Activated CD4-positive, alpha-beta T cell treated with anti-CD3 and anti-CD28 coated beads, Interleukin-2, amount 50 U/mL, for 16 hours (primary cell): ENCODE data around the gene INA.
"Not testable (repeated sequence)": the region's sequence is repeated elsewhere in the genome, so short reads cannot be mapped to it uniquely, and the experiment has no call there.

Experiments
- DNase-seq: peaks from one replicate; pipeline ENCODE4 v3.0.0-alpha.2; 2020

The INA gene

DNA sequence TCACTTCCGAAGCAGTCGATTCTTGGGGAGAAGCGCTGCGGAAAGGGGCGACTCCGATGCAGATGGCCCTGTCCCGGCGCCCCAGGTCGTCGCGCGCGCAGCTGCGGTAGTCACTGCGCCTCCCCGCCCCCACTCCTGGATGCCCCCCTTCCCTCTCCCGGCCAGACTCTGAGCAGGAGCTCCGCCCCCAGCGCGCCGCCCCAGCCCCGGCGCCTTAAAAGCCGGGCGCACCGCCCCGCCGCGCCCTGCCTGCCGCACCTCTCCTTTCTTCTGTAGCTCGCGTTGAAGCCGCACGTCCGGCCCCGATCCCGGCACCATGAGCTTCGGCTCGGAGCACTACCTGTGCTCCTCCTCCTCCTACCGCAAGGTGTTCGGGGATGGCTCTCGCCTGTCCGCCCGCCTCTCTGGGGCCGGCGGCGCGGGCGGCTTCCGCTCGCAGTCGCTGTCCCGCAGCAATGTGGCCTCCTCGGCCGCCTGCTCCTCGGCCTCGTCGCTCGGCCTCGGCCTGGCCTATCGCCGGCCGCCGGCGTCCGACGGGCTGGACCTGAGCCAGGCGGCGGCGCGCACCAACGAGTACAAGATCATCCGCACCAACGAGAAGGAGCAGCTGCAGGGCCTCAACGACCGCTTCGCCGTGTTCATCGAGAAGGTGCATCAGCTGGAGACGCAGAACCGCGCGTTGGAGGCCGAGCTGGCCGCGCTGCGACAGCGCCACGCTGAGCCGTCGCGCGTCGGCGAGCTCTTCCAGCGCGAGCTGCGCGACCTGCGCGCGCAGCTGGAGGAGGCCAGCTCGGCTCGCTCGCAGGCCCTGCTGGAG is at the start of gene INA:
INA (plus strand) TSS at position 243 of the 817 bp plus-strand sequence; CDS start at position 317, 74 bp downstream.
- DNase-seq = peak; percentile 44

DNA sequence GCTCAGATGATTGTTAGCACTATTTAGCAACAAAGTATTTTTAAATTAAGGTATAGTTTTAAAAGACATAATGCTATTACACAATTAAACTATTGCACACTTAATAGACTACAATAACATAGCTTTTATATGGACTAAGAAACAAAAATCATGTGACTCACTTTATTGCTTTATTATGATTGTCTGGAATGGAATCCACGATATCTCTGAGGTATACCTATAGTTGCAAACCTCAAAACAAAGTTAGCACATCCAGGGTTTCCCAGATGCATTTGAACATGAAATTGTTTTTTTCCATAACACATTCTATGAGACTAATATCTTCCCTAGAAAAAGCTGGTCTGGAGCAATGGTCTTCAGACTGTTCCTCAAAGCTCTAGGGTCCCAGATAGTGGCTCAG is 49.5 kb upstream of the INA start:
- no peak for DNase-seq

DNA sequence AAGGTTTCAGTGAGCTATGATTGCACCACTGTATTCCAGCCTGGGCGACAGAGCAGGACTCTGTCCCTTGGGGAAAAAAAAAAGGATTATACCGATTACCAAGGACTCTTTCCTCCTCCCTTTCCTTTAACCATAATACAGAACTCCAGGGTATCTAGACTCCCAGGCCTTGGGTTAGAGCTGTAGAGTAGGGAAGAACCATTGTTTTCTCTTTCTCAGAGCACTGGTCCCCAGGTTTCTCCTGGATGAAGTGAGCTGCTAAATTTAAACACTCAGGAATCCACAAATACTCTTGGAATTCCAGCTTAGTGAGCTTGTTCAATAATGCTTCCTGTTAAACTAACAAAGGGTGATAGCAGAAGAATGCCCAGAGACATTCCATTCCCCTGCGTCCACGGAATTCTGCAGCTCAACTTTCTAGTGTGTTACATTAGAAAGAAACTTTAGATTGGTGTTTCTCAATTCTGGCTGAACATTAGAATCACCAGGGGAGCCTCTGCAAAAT is 45.8 kb upstream of the INA start:
- DNase-seq = no peak

DNA sequence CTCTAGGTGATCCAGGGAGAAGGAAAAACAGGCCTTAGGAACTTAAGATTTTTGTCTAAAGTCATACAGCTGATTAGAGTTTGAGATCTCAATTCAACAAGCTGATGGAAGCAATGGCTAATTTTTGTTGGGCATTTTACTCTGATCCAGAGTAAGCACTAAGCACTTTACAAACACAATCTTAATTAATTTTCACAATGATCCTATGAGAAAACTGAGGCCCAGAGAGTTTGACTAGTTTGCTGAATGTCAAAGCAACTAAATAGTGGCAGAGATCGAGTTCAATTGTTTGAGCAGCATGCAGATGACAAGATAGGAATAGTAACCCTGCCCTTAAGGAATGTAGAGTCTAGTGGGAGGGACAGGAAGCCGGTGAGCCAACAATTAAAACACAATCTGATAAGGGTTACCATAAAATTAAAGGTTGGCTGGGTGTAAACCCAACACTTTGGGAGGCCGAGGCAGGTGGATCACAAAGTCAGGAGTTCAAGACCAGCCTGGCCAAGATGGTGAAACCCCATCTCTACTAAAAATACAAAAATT is 44.7 kb upstream of the INA start:
- DNase-seq = no peak

DNA sequence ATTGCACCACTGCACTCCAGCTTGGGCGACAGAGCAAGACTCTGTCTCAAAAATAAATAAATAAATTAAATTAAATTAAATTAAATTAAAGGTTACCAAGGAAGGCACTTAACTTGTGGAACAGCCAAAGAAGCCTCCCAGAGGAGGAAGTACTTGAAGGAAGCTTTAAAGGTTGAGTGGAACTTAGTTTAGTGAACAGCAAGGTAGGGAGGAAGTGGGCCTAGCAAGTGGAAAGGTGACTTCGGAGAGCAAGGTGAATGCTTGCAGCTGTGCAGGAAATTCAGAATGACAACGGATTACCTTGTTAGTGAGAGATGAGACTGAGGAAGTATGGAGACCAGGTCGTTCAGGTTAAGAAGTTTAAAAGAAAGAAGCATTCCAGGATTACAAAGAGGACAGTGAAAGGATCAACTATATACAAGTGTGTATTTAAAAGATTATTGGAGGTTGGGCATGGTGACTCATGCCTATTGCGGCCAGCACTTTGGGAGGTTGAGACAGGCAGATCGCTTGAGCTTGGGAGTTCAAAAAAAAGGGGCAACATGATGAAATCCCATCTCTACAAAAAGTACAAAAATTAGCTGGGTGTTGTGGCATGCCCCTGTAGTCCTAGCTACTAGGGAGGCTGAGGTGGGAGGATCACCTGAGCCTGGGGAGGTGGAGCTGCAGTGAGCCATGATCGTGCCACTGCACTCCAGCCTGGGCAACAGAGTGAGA is 44.0 kb upstream of the INA start:
- DNase-seq = no peak

DNA sequence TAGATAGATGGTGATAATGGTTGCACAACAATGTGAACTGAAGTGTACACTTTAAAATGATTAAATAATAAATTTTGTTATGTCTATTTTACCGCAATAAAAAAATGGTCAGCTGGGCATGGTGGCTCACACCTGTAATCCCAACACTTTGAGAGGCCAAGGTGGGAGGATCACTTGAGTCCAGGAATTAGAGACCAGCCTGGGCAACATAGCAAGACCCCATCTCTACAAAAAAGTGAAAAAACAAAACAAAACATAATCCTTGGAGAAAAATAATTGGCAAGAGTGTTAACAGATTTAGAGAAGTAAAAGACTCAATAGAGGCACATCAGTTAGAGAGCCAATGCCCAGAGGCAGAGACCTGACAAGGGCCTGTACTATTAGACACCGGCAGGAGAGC is 41.2 kb upstream of the INA start:
- DNase-seq = no peak

DNA sequence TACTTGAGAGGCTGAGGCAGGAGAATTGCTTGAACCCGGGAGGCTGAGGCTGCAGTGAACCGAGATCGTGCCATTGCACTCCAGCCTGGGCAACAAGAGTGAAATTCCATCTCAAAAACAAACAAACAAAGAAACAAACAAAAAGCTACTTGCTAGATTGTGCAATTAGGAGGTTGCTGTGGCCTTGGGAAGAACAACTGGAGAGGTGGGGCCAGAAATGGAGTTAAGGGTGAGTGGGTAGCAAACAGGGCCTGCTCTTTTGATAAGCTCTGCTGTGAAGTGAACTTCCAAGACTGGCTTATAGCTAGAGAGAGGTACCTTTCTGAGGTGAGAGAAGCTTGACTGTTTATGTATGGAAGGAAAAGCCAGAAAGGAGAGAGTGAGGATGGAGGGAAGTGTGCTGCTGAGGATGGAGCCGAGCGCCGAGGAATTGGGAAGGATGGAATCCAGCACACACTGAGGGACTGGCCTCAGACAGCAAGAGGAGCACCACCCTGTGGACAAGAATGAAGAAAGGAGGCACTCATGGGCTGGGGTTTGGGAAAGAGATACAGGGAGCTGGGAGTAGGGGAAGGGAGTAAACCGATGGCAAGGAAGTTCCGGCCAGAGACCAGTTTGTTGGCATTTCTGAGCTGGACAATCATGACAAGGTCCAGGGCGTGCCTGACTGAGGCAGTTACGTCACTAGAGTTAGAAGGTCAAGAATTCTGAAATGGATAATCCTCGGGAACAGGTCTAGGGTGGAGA is 38.3 kb upstream of the INA start:
- no peak for DNase-seq

DNA sequence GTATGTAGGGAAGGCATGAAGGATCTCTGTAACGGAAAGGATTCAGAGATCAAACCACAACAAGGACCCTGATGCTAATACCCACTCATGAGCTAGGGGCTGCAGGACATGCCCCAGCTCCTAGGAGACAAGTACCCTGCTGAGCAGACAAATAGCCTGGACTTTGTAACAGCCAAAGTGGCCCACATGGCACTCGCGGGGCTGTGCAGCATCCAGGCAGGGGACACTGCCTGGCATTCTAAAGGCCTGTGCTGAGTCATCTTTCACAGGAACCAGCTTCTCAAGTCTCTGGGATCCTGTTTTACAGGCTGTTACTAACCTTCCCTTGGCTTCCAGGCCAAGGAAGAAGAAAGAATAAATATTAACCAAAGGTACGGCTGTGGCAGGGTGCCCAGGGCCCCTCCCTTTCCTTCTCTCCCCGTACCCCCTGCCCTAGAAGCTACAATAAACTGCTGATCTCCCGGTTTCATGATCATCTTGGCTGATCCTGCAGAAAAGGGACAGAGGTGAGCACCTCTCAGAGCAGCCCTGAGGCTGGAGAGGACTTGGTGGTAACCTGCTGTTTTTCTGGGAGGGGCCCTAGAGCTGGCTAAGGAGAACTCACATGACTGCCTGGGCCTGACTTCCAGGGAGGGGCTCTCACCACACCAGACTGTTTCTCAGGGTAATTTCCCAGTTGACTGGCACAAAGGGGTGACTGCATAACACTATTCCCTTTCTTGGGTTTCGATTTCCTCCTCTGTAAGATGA is 35.5 kb upstream of the INA start:
- no peak for DNase-seq

DNA sequence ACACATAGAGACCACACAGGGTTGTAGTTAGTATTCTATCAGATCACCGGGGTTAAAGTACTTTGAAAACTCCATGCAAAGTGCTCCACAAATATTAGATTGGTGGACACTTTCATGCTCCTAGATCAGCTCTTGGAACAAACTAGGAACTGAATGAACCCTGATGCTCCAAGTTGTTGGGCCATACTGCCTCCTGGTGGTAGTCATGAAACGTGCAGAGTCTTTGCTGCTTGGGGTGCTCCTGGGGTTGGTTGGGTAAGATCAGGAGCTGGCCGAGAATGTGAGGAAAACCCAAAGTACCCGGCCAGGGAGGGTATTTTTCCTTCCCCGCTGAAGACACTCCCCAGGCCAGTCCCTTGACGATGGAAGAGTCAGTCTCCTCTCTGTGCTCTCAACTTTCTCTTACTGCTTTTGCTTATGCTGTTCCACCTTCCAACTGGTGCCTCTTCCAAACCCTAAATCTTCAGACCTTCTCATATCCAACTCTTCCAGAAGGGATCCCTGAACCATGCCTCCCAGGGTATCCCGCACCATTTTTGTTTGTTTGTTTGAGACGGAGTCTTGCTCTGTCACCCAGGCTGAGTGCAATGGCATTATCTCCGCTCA is 32.2 kb upstream of the INA start:
- peak; percentile 70 for DNase-seq

DNA sequence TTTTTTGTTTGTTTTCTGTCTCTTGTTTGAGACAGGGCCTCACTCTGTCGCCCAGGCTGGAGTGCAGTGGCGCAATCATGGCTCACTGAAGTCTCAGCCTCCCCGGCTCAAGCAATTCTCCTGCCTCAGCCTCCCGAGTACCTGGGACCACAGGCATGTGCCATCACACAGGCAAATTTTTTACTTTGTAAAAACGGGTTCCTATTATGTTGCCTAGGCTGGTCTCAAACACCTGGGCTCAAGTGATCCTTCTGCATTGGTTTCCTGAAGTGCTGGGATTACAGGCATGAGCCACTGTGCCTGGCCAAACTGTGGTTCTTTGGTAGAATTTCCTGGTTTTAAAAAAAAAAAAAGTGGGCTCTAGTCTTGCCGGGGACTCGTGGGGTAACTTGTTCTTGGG is 31.4 kb upstream of the INA start, which contains the start of gene RPEL1:
RPEL1 (plus strand) TSS at position 301 of the 400 bp plus-strand sequence. CDS start 110 bp downstream, outside the sequence.
- not testable (repeated sequence) for DNase-seq

DNA sequence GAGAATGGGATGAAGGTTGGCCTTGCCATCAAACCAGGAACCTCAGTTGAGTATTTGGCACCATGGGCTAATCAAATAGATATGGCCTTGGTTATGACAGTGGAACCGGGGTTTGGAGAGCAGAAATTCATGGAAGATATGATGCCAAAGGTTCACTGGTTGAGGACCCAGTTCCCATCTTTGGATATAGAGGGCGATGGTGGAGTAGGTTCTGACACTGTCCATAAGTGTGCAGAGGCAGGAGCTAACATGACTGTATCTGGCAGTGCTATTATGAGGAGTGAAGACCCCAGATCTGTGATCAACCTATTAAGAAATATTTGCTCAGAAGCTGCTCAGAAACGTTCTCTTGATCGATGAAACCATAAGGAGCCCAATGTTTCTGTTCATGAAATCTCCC is 30.6 kb upstream of the INA start:
- DNase-seq = no peak

DNA sequence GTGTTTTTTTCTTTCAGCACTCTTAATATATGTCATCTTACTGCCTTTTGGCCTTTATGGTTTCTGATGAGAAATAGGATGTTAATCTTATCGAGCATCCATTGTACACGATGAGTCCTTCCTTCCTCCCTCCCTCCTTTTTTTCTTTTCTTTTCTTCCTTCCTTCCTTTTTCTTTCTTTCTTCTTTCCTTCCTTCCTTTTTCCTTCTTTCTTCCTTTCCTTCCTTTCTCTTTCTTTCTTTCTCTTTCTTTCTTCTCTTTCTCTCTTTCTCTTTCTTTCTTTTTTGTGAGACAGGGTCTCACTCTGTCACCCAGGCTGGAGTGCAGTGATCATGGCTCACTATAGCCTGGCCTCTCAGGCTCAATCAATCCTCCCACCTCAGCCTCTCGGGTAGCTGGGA is 22.8 kb upstream of the INA start:
- DNase-seq = no peak

DNA sequence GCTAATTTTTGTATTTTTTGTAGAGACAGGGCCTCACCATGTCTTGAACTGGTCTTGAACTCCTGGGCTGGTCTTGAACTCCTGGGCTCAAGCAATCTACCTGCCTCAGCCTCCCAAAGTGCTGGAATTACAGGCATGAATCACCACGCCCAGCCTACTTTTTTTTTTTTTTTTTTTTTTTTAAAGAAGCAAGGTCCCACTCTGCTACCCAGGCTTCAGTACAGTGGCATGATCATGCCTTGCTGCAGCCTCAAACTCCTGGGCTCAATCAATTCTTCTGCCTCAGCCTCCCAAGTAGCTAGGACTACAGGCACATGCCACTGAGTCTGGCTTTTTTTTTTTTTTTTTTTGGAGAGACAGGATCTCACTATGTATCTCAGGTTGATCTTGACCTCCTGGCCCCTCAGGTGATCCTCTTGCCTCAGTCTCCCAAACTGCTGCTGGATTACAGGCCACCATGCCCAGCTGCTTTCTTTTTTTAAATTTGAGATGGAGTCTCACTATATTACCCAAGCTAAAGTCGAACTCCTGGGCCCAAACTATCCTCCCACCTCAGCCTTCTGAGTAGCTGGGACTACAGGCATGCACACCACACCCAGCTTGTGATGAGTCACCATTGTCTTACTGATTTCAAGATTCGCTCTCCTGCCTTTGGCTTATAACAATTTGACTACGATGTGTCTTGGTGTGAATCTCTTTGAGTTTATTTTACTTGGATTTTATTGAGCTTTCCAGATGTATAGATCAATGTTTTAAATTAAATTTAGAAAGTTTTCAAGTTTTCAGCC is 22.2 kb upstream of the INA start:
- DNase-seq = peak; percentile 76

DNA sequence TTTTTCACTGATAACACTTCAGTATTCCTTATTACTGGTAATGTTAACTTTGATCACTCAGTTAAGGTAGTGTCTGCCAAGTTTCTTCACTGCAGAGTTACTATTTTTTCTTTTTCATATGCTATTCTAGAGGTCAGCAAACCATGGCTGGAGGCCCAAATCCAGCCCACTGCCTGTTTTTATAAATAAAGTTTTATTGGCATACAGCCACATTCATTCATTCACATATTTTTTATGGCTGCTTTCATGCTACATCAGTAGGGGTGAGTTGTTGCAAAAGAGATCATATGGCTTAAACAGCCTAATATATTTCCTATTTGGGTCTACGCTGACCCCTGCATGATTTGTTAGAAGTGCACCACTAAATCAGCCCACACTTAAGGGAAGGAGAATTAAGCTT is 20.3 kb upstream of the INA start:
- no peak for DNase-seq

DNA sequence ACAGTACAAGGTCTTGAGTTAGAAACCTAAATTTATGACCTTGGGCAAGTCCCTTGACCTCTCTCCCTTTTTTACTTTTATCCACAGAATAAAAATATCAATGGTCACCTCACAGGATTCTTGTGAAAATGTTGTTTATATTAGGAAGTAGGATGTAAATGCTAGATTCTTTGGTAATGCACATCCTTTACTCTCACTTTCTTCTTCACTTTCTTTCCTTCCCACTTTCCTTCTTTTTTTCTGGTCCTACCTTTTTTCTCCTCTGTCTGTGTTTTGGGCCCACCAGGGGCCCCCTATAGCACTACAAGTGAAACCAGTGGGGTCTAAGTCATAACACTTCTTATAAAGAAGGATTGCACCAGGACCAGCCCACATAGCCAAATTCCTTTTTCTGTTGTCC is 19.1 kb upstream of the INA start:
- no peak for DNase-seq

DNA sequence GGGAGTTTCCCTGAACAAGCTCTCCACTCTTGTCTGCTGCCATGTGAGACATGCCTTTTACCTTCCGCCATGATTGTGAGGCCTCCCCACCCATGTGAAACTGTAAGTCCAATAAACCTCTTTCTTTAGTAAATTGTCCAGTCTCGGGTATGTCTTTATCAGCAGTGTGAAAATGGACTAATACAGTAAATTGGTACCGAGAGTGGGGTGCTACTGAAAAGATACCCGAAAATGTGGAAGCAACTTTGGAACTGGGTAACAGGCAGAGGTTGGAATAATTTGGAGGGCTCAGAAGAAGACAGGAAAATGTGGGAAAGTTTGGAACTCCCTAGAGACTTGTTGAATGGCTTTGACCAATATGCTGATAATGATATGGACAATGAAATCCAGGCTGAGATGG is 18.0 kb upstream of the INA start:
- not testable (repeated sequence) for DNase-seq

DNA sequence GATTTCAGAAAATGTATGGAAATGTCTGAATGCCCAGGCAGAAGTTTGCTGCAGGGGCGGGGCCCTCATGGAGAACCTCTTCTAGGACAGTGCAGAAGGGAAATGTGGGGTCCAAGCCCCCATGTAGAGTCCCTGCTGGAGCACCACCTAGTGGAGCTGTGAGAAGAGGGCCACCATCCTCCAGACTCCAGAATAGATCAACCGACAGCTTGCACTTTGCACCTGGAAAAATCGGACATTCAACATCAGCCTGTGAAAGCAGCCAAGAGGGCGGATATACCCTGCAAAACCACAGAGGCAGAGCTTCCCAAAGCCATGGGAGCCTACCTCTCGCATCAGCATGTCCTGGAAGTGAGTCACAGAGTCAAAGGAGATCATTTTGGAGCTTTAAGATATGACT is 16.9 kb upstream of the INA start:
- DNase-seq = no peak

DNA sequence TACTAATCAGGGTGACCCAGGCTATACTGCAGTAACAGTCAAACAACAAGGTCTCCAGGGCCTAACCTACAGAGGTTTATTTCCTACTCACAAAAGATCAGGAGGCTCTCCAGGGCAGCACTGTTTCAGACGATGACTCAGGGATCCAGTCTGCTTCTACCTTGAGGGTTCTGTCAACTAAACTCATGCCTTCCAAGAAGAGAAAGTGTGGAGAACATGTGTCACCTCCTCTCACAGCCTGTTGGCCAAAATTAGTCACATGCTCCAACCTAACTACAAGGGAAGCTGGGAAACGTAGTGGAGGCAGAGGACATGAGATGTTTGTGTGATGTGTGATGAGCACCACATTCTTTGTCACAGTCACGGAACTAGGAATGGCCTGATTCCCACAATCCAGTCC is 14.7 kb upstream of the INA start:
- DNase-seq = peak; percentile 16

DNA sequence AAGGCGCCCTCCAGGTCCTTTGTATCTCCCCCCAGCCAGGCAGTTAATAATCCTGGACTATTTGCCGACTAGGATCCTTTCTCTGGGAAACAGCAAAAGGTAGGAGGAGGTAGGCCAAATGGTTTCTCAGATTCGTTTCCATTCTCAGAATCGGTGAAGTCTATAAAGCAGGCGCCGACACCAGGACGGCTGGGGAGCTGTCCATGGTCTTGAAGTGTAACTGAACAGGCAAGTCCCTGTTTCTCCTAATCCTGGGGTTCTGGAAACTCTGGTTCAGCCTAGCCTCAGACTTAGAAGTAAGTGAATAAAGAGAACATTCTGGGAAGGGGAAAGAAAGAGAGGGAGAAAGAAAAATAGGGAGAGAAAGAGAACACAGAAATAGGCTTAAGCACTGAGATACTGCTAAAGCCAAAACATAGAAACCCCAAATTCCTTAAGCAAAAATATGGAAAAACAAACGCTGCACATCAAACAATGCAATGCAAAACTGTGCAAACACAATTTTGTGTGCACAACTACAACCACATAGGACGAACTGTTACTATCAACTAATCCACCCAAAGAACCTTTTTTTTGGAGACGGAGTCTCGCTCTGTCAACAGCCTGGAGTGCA is 11.1 kb upstream of the INA start:
- peak; percentile 31 for DNase-seq

DNA sequence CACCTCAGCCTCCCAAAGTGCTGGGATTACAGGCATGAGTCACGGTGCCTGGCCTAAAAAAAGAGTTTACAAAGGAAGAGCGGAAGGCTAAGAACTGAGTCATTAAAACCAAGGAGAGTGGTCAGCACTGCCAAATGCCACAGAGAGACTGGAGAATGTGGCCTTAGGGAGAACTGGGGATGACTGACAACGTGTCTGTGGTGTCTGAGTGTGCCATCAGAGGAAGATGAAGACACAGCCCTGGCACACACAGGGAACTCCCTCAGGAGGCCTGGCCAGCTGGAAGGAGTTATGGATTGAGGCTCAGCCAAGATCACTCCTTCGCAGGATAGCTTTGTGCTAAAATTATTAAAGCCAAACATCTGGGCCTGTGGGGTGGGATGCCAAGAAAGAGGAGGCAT is 3.9 kb upstream of the INA start:
- DNase-seq = no peak
